GM19240 (cell line): ENCODE data around the gene OR2L8.

Experiments
- DNase-seq: peaks from one replicate; pipeline ENCODE4 v3.0.0; 2011; ENCODE audit warnings: low spot score; ENCODE audit not compliant: insufficient read length

OR2L8 gene, protein sequence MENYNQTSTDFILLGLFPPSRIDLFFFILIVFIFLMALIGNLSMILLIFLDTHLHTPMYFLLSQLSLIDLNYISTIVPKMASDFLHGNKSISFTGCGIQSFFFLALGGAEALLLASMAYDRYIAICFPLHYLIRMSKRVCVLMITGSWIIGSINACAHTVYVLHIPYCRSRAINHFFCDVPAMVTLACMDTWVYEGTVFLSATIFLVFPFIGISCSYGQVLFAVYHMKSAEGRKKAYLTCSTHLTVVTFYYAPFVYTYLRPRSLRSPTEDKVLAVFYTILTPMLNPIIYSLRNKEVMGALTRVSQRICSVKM

DNA sequence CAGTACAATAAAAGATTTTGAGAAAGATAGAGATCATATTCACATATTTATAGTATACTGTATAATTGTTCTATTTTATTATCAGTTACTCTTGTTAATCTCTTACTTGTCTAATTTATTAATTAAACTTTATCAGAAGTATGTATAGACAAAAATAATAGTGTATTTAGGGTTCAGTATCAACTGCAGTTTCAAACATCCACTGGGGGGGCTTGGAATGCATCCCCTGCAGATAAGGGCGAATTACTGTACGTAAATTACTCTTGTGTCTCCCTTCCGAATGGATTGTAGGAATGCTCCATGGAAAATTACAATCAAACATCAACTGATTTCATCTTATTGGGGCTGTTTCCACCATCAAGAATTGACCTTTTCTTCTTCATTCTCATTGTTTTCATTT lies at the start of gene OR2L8:
Gene OR2L8 (plus strand): TSS at position 301 of the 400 bp plus-strand sequence. CDS start 0 bp downstream, at position 301.
- DNase-seq: no peak

DNA sequence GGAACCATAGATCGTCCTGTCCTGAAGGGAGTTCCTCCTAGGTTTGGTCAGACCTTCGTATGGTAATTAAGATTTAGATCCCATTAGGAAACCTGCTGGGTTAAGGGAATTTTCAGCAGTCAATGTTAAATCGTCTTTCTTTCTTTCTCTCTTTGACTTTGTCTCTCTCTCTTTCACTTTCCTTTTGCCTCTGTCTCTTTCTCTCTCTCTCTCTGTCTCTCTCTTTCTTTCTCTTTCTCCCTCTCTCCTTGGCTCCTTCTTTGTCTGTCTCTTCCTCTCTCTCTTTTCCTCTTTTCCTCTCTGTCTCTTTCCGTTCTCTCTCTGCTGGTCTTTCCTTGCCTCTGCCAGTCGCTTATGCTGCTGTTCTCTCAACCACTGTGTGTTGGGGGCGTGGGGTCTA lies 44.5 kb upstream of the OR2L8 start:
- no peak for DNase-seq

DNA sequence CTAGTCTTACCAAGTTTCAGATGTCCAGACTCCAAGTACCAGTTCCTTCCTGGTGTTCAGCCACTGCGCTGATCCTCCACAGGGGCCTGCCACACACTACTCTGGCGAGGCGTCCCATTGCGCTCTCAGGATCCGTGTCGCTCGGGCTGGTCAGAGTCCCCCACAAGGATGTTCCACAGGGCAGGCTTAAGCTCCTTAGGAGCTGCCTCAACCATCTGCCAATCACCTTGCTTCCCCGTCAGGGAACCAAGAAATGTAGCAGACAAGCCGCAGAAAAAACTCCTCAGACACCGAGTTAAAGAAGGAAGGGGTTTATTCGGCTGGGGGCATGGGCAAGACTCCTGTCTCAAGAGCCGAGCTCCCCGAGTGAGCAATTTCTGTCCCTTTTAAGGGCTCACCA lies 43.5 kb upstream of the OR2L8 start:
- DNase-seq: no peak

DNA sequence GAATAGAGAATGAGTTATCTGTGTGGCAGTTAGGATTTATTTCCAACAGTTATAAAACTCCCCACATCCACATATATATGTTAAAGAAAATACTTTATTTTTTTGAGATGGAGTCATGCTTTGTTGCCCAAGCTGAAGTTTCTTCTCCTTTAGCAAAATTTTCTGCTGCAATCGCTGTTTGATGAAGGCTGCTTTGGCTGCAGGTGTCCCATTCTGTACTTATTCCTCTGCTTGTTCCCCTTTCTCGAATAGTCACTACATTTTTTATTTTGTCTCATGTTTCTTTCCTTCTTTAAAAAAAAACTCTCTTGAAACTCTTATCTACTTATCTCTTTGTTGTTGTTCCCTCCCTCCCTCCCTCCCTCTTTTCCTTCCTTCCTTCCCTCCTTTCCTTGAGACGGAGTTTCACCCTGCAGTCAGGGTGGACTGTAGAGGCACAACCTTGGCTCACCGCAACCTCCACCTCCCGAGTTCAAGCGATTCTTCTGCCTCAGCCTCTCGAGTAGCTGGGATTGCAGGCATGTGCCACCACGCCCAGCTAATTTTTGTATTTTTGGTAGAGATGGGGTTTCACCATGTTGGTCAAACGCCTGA lies 42.7 kb upstream of the OR2L8 start:
- DNase-seq: no peak

DNA sequence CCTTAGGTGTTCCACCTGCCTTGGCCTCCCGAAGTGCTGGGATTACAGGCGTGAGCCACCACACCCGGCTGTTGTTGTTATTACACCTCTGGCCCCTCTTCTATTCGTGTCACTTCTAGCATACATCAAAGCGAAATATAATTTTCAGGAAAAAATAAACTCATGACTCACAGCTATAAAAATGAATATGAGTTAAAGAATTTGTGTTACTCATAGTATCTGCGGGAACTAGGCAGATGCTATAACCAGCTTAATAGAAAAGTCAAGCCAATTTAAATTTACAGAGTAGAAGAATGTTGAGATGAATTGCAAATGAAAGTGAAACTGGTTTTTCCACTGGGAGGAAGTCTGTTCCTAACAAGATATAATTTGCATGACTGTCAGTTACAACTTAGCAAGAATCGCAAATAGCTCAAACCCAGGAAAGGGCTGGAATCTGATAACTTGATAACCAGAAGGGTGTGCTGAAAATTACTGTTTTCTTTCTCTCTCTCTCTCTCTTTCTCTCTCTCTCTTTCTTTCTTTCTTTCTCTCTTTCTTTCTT lies 42.1 kb upstream of the OR2L8 start:
- no peak for DNase-seq

DNA sequence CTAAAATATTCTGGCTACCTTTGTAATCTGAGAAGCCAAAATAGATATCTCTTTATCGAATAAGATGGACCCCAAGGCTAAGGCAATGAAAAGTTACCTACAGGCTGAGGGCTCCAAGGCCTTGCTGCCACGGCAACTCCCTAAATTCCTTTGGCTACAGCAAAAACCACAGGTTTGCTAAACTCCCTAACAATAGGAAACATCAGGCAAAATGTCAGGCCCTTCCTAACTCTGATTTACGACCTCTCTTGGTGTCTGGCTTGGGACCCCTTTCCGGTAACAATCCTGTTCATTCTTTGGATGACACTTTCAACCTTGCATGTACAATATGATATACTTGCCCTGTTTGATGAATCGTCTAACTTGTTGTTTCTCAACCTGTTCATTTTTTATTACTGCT lies 39.9 kb upstream of the OR2L8 start:
- no peak for DNase-seq

DNA sequence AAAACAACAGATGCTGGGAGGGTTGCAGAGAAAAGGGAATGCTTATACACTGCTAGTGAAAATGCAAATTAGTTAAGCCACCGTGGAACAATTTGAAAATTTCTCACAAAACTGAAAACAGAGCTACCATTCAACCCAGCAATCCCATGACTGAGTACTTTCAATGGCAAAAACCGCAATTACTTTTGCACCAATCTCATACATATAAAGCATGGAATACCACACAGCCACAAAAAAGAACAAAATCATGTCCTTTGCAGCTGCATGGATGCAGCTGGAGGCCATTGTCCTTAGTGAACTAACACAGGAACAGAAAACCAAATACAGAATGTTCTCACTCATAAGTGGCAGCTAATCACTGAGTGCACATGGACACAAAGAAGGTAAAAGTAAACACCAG lies 34.9 kb upstream of the OR2L8 start:
- DNase-seq: no peak

DNA sequence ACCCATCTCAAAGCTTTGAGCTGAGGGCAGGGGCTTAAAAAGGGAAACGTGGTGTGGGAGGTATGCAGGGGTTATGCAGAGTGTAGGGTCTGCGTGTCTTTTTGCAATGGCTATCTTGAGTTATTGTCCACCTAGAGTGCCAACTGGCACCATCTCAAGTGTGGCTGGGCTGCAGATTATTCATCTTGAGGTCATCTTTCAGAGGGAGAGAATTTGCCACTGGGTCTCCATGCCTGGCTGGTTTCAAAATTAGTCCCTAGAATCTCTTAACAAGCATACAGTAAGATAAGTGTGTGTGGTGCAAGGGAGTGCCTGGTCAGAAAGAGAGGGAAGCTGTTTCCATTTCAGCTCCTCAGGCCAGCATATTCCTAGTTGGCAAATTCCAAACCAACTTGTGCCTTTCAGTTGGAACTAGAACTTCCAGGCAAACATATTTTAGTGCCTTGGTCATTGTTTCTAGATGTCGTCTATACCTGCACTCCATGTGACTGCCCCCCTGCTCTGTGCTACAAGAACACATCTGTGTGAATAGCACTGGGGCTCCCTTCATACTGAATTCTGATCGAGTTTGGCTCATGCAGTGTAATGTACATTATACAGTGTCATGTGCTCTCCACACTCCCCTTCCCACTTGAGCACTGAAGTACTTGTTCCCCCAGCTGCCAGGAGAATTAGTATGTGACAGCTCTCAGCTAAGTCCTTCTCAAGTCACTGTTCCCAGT lies 33.6 kb upstream of the OR2L8 start:
- no peak for DNase-seq

DNA sequence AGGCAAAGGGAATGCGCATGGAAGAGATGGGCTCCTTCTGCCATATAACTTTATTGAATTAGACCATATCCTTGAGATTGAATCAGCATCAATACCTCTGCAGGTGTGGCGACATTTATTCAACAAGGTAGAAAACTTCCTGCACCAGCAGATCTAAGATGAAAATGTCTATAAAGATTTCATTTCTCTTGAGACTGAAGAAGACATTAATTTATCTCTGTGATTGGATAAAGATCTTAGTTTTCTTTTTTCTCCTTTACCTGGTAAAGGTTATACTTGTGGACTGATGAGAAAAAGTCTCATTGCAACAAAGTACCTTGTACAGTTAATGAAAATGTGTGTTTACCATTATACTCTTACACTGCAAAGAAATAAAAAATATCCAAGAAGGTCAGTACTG lies 28.7 kb upstream of the OR2L8 start, which contains the start of gene OR2T8:
Gene OR2T8 (plus strand): TSS at position 301 of the 400 bp plus-strand sequence. CDS start 766 bp downstream, outside the sequence.
- no peak for DNase-seq

DNA sequence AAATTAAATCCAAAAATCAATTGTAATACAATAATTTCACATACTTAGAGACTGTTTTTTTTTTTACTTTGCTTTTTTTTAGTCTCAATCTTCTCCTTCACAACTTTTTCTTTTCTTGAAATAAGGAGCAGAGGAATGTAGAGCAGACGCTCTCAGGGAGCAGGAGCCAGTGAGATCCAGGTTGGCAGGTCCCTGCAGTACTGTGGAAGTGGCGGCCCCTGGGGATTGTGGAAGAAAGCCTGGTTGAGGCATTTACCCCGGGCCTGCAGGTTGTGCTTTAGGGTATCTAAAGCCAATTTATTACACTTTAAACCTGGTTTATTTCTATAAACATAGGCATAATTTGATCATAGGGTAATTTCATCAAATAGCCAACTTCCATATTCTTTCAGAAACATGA lies 24.7 kb upstream of the OR2L8 start:
- DNase-seq: no peak

DNA sequence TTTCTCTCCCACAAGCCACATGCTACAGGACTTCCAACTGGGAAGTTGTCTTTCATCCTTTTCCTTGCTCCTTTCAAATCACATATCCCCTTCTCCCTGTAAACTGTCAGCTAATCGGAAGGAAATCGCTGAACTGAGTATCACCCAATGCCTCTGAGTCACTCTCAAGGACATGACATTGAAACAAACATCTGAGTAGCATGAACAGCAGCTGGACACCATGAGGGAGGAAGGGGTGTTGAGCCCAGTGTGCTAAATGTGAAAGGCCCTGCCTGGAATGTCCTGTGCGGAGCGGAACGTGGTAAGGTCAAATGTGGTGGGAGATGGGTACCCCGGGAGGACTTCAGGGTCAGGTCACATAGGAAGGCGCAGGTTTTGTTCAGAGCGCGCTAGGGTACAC lies 23.8 kb upstream of the OR2L8 start, which contains the start of gene OR2AJ1:
Gene OR2AJ1 (plus strand): TSS at position 22 of the 400 bp plus-strand sequence. CDS start 8,880 bp downstream, outside the sequence.
- no peak for DNase-seq

DNA sequence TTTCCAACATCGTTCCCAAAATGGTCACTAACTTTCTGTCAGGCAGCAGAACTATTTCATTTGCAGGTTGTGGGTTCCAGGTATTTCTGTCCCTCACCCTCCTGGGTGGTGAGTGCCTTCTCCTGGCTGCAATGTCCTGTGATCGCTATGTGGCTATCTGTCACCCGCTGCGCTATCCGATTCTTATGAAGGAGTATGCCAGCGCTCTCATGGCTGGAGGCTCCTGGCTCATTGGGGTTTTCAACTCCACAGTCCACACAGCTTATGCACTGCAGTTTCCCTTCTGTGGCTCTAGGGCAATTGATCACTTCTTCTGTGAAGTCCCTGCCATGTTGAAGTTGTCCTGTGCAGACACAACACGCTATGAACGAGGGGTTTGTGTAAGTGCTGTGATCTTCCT lies 14.7 kb upstream of the OR2L8 start:
- no peak for DNase-seq

DNA sequence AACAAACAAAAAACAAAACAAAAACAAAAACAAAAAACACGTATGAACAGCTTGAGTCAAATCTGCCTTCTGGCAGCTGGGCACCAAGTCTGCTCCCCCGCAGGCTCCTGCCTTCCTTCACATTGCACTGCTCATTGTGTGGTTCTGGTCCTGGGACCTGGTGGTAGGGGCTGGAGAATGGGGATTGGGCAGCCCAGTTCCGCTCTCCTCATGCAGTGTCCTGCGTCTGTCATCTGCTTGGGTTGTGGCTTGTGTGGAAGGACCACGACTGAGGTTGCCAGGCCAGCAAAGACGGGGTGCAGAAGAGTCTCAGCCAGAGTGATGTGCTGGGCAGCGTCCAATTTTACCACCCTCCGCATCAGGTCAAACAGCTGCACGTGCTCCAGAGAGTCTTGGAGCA lies 12.9 kb upstream of the OR2L8 start:
- no peak for DNase-seq

DNA sequence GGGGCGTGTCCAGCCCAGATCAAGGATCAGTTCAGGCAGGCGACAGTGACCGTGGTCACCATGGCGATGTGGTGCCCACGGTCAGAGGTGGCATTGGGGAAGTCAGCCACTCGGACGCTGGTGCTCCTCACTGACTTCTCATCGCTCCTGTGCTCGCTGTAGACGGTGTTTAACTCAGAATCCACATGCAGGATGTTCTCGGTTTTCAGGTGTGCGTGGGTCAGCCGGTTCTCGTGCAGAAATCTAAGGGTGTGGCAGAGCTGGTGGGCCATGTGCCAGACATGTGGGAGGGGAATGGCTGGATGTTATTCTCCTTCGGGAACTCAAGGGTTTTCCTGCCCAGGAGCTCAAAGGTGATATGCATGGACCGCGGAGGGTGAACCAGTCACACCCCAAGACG lies 12.2 kb upstream of the OR2L8 start:
- no peak for DNase-seq

DNA sequence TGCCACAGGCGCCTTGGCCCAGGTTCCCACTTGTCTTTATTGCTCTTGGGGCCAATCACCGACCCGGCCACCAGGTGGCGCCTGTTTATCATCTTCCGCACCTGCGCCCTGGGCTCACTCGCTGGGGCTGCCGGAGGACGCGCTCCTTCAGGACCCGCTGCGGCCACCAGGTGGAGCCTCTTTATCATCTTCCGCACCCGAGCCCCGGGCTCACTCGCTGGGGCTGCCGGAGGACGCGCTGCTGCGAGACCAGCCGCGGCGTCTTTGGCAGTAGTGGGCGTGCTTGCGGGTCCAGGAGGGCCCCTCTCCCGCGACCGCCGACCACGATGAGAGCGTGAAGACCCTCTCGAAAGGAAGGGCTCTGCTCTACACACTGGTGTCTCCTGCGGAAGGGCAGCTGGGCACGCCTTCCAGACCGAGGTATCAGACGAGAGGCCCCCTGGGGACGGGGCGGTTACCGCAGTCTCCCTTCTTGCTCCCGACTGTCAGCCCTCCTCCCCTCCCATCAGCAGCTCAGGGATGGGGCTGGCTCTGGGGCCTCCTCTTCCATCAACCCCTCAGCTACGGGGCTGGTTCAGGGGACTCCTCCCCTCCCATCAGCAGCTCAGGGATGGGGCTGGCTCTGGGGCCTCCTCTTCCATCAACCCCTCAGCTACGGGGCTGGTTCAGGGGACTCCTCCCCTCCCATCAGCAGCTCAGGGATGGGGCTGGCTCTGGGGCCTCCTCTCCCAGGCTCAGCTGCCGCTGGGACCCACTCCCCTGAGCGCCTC lies 11.5 kb upstream of the OR2L8 start:
- DNase-seq: peak; percentile 47

DNA sequence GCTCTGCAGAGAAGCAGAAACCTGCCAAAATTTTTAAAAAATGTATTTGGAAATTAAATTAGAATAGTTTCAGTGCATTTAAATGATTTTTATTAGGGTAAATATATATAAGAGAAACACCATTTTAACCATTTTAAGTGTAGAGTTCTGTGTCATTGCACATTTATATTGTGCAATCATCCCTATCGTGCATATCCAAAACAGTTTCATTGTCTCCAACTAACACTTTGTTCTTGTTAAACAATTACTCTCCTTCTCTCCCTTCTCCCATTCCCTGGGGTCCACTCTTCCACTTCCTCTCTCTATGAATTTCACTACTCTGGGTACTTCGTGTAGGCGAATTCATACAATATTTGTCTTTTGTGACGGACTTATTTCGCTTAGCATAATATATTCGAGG lies 6.0 kb upstream of the OR2L8 start:
- no peak for DNase-seq

DNA sequence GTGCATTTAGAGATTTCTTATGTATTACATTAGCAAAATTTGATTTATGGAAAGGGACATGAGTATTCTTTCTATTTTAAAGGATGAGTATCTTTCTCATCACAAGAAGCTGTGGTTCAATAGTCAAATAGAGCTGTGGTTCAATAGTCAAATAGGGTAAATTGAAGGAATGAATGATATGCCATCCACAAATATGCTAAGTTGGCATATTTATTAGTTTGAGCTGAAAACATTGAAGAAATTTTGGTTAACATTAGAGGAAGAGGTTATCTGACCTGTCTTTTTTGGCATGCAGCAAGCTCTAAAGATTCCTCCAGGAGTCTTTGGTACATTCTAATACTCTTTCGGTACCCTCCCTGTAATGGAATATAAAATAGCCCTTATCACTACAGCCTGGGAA lies 4.8 kb downstream of the OR2L8 start:
- no peak for DNase-seq

DNA sequence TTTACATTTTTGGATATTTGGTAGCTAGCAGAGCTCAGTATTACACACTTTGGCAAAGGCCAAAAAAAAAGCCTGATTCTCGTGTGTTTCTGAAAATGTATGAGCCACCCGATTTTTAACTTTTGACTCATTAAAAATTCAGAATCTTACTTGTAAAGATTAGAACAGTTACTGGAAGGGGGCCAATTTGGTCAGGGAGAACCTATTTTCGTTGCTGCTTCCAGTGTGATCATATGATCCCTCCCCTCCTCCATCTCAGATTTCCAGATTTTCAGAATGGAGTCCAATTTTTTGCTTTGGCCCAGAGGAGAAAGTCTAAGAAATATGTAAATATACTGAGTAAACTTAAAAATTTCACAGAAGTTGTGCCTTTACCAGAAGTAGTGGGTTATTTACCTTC lies 13.1 kb downstream of the OR2L8 start:
- DNase-seq: no peak

DNA sequence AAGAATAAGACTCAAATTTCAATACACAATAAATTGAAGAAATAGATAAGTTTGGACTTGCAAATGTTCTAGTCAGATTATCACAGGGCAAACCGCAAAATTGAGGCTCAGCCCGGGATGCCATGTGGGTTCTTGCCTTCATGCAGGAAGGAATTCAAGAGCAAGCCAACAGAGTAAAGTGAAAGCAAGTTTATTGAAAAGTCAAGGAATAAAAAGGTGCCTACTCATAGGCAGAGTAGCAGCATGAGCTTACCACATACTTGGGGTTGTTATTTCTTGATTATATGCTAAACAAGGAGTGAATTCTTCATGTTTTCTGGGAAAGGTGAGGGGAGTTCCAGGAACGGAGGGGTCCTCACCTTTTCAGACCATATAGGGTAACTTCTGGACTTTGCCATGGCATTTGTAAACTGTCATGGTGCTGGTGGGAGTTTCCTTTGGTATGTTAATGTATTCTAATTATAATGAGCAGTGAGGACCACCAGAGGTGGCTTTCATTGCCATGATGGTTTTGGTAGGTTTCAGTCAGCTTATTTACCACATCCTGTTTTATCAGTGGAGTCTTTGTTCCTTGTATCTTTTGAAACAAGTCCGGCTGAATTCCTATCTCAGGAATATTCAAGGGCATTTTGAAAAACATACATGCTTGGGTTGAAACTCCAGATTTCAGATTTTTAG lies 14.4 kb downstream of the OR2L8 start:
- no peak for DNase-seq

DNA sequence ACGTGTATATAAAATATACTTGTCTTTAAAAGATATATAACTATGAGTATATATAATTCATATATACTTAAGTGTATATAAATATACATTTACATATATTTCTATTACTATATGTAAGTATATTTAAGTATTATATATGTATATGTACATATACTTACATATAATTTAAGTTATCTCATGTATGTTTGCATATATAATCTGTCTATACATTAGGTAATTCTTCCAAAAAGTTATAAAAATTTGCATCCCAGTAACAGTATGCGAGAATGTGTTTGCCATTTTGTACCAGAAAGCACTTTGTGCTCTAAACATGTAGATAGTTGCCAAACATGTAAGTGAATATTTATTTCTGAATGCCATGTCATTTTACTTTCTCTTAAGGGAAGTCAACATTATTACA lies 16.3 kb downstream of the OR2L8 start, which contains the start of gene OR2AK2:
Gene OR2AK2 (plus strand): TSS at position 301 of the 400 bp plus-strand sequence. CDS start 144 bp downstream, outside the sequence.
- DNase-seq: no peak
